MM.1S (cell line): Measurements from ENCODE around the gene FOXN1.

Experiments
- DNase-seq: peaks from one replicate; pipeline ENCODE4 v3.0.0-alpha.2; 2015
- H2AFZ ChIP-seq: fragments of 300-600 bp; sonication (generic); 2 replicates; pipeline ENCODE4 v1.6.0; 2016; ENCODE audit warnings: antibody characterized with exemption, low read length
- H3F3A ChIP-seq: fragments of 300-600 bp; sonication (generic); 2 replicates; pipeline ENCODE4 v1.6.1; 2016; ENCODE audit warnings: mild to moderate bottlenecking, antibody characterized with exemption, low read length, moderate library complexity, mixed read lengths; ENCODE audit not compliant: insufficient read depth
- H3K27ac ChIP-seq: fragments of 300-600 bp; sonication (generic); 2 replicates; pipeline ENCODE4 v1.5.1; 2016; ENCODE audit warnings: mild to moderate bottlenecking, low read length
- H3K27me3 ChIP-seq: fragments of 300-600 bp; sonication (generic); replicated peaks from 2 replicates; pipeline ENCODE4 v1.6.0; 2016; ENCODE audit warnings: low read length; ENCODE audit not compliant: insufficient read depth
- H3K36me3 ChIP-seq: fragments of 300-600 bp; sonication (generic); replicated peaks from 2 replicates; pipeline ENCODE4 v1.6.1; 2016; ENCODE audit warnings: mild to moderate bottlenecking, low read length, mixed read lengths; ENCODE audit not compliant: insufficient read depth
- H3K4me1 ChIP-seq: fragments of 300-600 bp; sonication (generic); 2 replicates; pipeline ENCODE4 v1.6.1; 2016; ENCODE audit warnings: low read length, mixed read lengths
- H3K4me2 ChIP-seq: fragments of 300-600 bp; sonication (generic); 2 replicates; pipeline ENCODE4 v1.6.0; 2016; ENCODE audit warnings: low read depth, low read length
- H3K4me3 ChIP-seq: fragments of 300-600 bp; sonication (generic); 2 replicates; pipeline ENCODE4 v1.5.1; 2016; ENCODE audit warnings: low read length, mixed read lengths
- H3K79me2 ChIP-seq: fragments of 300-600 bp; sonication (generic); 2 replicates; pipeline ENCODE4 v1.6.1; 2016; ENCODE audit warnings: mixed run types, low read length, mixed read lengths
- H3K9ac ChIP-seq: fragments of 300-600 bp; sonication (generic); 2 replicates; pipeline ENCODE4 v1.6.1; 2016; ENCODE audit warnings: low read length, mixed read lengths
- H3K9me2 ChIP-seq: fragments of 300-600 bp; sonication (generic); replicated peaks from 2 replicates; pipeline ENCODE4 v1.6.1; 2016; ENCODE audit warnings: mild to moderate bottlenecking, low read length, mixed read lengths; ENCODE audit not compliant: insufficient read depth
- H3K9me3 ChIP-seq: fragments of 300-600 bp; sonication (generic); replicated peaks from 2 replicates; pipeline ENCODE4 v1.6.1; 2016; ENCODE audit warnings: mild to moderate bottlenecking, low read length, mixed read lengths; ENCODE audit not compliant: insufficient read depth
- H4K20me1 ChIP-seq: fragments of 300-600 bp; sonication (generic); 2 replicates; pipeline ENCODE4 v1.6.1; 2016; ENCODE audit warnings: mild to moderate bottlenecking, low read length, moderate library complexity, mixed read lengths; ENCODE audit not compliant: insufficient read depth
- CTCF ChIP-seq: fragments of 300-600 bp; sonication (generic); IDR thresholded peaks from 2 replicates; pipeline ENCODE4 v1.5.1; 2016; ENCODE audit warnings: antibody characterized with exemption, low read length, mixed read lengths
- EZH2 ChIP-seq: fragments of 300-600 bp; sonication (generic); optimal IDR thresholded peaks from 2 replicates; pipeline ENCODE3; 2017; ENCODE audit warnings: low read depth, mild to moderate bottlenecking, antibody characterized with exemption, low read length, mixed read lengths
- EZH2phosphoT487 ChIP-seq: fragments of 300-600 bp; sonication (generic); IDR thresholded peaks from 2 replicates; pipeline ENCODE4 v1.6.1; 2018; ENCODE audit warnings: antibody characterized with exemption, low read length

The FOXN1 gene

GRCh38 chr17:28527181-28527681 is 21.1 kb downstream of the FOXN1 start:
- no peaks in the 10 kb centered on the region for H3K79me2 ChIP-seq
- no peak overlapping the region for H2AFZ ChIP-seq
- H3K4me3 ChIP-seq, result no peak overlapping the region
- TF ChIP-seq CTCF, result no peak
- TF ChIP-seq EZH2, result no peak
- no peak for TF ChIP-seq EZH2phosphoT487
- H3K36me3 ChIP-seq, result no peaks in the 10 kb centered on the region
- H3K4me2 ChIP-seq, result no peak overlapping the region
- H4K20me1 ChIP-seq, result no peaks in the 10 kb centered on the region
- no peak for DNase-seq
- H3K27me3 ChIP-seq, result peaks cover 95% of the 10 kb centered on the region
- H3K9me2 ChIP-seq, result no peaks in the 10 kb centered on the region
- H3K4me1 ChIP-seq, result no peaks in the 10 kb centered on the region
- no peaks in the 10 kb centered on the region for H3K9me3 ChIP-seq
- H3F3A ChIP-seq, result no peaks in the 10 kb centered on the region
- no peak overlapping the region for H3K27ac ChIP-seq
- no peak overlapping the region for H3K9ac ChIP-seq

GRCh38 chr17:28527859-28528258 is 21.7 kb downstream of the FOXN1 start:
- H3K4me1 ChIP-seq, result no peaks in the 10 kb centered on the region
- H3K27ac ChIP-seq, result no peak overlapping the region
- H3K9me3 ChIP-seq, result no peaks in the 10 kb centered on the region
- peaks cover 96% of the 10 kb centered on the region for H3K27me3 ChIP-seq
- H3K9ac ChIP-seq, result no peak overlapping the region
- no peak overlapping the region for H3K4me2 ChIP-seq
- H3K36me3 ChIP-seq, result no peaks in the 10 kb centered on the region
- no peaks in the 10 kb centered on the region for H4K20me1 ChIP-seq
- no peak overlapping the region for H2AFZ ChIP-seq
- no peak for TF ChIP-seq CTCF
- no peak for TF ChIP-seq EZH2
- no peak for TF ChIP-seq EZH2phosphoT487
- H3F3A ChIP-seq, result no peaks in the 10 kb centered on the region
- no peaks in the 10 kb centered on the region for H3K79me2 ChIP-seq
- no peak overlapping the region for H3K4me3 ChIP-seq
- H3K9me2 ChIP-seq, result no peaks in the 10 kb centered on the region
- no peak for DNase-seq

GRCh38 chr17:28528327-28529012 is 22.3 kb downstream of the FOXN1 start:
- no peaks in the 10 kb centered on the region for H3F3A ChIP-seq
- no peak for TF ChIP-seq EZH2phosphoT487
- TF ChIP-seq EZH2, result no peak
- TF ChIP-seq CTCF, result no peak
- peaks cover 96% of the 10 kb centered on the region for H3K27me3 ChIP-seq
- H3K36me3 ChIP-seq, result no peaks in the 10 kb centered on the region
- no peak overlapping the region for H2AFZ ChIP-seq
- H3K9ac ChIP-seq, result no peak overlapping the region
- no peaks in the 10 kb centered on the region for H3K9me3 ChIP-seq
- no peak overlapping the region for H3K4me2 ChIP-seq
- H3K9me2 ChIP-seq, result no peaks in the 10 kb centered on the region
- H3K79me2 ChIP-seq, result no peaks in the 10 kb centered on the region
- H3K4me1 ChIP-seq, result no peaks in the 10 kb centered on the region
- no peaks in the 10 kb centered on the region for H4K20me1 ChIP-seq
- no peak overlapping the region for H3K27ac ChIP-seq
- no peak for DNase-seq
- no peak overlapping the region for H3K4me3 ChIP-seq
